HCT116 (cell line): ENCODE data around the gene PDLIM5.

ENCODE experiments used
- CBX3 ChIP-seq: IDR thresholded peaks from 2 replicates; pipeline ENCODE4 v1.6.1; 2012; ENCODE audit warnings: low read depth
- CEBPB ChIP-seq: IDR thresholded peaks from 2 replicates; pipeline ENCODE4 v1.6.1; 2012; ENCODE audit warnings: low read depth
- EGR1 ChIP-seq: IDR thresholded peaks from 2 replicates; pipeline ENCODE4 v1.6.1; 2012; ENCODE audit warnings: low read depth
- ELF1 ChIP-seq: IDR thresholded peaks from 2 replicates; pipeline ENCODE4 v1.6.1; 2012; ENCODE audit warnings: low read depth, borderline replicate concordance
- EZH2 ChIP-seq: fragments of 200-600 bp; sonication (generic); IDR thresholded peaks from 2 replicates; pipeline ENCODE4 v1.6.1; 2017; ENCODE audit warnings: antibody characterized with exemption, mixed run types
- EZH2phosphoT487 ChIP-seq: fragments of 200-600 bp; IDR thresholded peaks from 2 replicates; pipeline ENCODE4 v1.6.1; 2018; ENCODE audit warnings: antibody characterized with exemption, borderline replicate concordance
- POLR2A ChIP-seq: IDR thresholded peaks from 2 replicates; pipeline ENCODE4 v1.7.0; 2011; ENCODE audit warnings: borderline replicate concordance; ENCODE audit not compliant: insufficient read depth, insufficient read length; ENCODE audit errors: extremely low read depth
- POLR2AphosphoS5 ChIP-seq: IDR thresholded peaks from 2 replicates; pipeline ENCODE4 v1.6.1; 2011; ENCODE audit warnings: mild to moderate bottlenecking, low read depth, low read length, moderate library complexity
- RAD21 ChIP-seq: IDR thresholded peaks from 2 replicates; pipeline ENCODE4 v1.6.1; 2012; ENCODE audit warnings: low read depth, mild to moderate bottlenecking
- SP1 ChIP-seq: IDR thresholded peaks from 2 replicates; pipeline ENCODE4 v1.6.1; 2012; ENCODE audit warnings: low read depth
- ZNF274 ChIP-seq: fragments of 200-500 bp; sonication (Bioruptor generic); IDR thresholded peaks from 2 replicates; pipeline ENCODE4 v1.6.1; 2014; ENCODE audit warnings: mild to moderate bottlenecking, low read depth, low read length, inconsistent platforms
- TF ChIP-seq, protein P1 (sequence below): IDR thresholded peaks from 2 replicates; pipeline ENCODE4 v1.6.1; 2011; ENCODE audit warnings: mild to moderate bottlenecking, low read length, moderate library complexity; ENCODE audit not compliant: insufficient replicate concordance; ENCODE audit errors: extremely low read depth
- TF ChIP-seq, protein P2 (sequence below), 3 experiments: fragments of 200-600 bp in 1 of 3; sonication (generic) in 1 of 3; IDR thresholded peaks in 2 of 3; conservative IDR thresholded peaks in 1 of 3; 2 replicates each; pipeline ENCODE4 v1.5.1; 2012 to 2017; ENCODE audit warnings: low read depth in 2 of 3, low read length in 2 of 3, antibody characterized with exemption in 1 of 3, borderline replicate concordance in 1 of 3, control low read depth in 1 of 3, mild to moderate bottlenecking in 1 of 3, mixed read lengths in 1 of 3, mixed run types in 1 of 3, moderate library complexity in 1 of 3; ENCODE audit not compliant: insufficient read depth in 1 of 3

DNA sequence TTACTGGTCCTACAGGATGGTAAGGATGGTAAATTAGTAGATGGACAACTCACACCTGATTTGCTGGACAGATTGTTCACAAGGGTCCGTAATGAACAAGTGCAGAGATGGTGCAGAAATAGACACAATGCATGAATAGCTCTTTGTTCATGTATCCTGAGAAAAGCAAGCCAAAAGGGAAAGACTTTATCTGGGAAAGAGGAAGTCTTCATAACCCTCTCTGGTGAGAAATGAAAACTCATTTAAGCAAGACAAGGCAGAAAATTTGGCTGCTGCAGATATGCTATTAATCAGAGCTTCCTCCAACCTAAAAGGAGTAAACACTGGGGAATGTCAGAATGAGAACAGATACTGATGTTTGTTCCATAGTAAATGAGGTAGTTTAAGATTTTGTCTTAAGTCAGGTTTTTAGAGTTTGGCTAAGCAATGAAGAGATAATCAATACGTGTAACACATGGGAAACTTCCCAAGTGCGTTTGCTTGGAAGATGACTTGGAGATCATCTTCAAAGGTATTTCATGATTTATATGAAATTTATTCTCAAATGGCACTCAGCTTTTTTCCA is 153.6 kb downstream of the PDLIM5 start:
- no peak for TF ChIP-seq CBX3
- TF ChIP-seq, protein P1, sequence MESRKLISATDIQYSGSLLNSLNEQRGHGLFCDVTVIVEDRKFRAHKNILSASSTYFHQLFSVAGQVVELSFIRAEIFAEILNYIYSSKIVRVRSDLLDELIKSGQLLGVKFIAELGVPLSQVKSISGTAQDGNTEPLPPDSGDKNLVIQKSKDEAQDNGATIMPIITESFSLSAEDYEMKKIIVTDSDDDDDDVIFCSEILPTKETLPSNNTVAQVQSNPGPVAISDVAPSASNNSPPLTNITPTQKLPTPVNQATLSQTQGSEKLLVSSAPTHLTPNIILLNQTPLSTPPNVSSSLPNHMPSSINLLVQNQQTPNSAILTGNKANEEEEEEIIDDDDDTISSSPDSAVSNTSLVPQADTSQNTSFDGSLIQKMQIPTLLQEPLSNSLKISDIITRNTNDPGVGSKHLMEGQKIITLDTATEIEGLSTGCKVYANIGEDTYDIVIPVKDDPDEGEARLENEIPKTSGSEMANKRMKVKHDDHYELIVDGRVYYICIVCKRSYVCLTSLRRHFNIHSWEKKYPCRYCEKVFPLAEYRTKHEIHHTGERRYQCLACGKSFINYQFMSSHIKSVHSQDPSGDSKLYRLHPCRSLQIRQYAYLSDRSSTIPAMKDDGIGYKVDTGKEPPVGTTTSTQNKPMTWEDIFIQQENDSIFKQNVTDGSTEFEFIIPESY = no peak
- TF ChIP-seq POLR2AphosphoS5 = no peak
- TF ChIP-seq, protein P2, sequence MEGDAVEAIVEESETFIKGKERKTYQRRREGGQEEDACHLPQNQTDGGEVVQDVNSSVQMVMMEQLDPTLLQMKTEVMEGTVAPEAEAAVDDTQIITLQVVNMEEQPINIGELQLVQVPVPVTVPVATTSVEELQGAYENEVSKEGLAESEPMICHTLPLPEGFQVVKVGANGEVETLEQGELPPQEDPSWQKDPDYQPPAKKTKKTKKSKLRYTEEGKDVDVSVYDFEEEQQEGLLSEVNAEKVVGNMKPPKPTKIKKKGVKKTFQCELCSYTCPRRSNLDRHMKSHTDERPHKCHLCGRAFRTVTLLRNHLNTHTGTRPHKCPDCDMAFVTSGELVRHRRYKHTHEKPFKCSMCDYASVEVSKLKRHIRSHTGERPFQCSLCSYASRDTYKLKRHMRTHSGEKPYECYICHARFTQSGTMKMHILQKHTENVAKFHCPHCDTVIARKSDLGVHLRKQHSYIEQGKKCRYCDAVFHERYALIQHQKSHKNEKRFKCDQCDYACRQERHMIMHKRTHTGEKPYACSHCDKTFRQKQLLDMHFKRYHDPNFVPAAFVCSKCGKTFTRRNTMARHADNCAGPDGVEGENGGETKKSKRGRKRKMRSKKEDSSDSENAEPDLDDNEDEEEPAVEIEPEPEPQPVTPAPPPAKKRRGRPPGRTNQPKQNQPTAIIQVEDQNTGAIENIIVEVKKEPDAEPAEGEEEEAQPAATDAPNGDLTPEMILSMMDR (IDR thresholded peaks at IDR 0.05 in 2 of 3, conservative IDR thresholded peaks at IDR 0.05 in 1 of 3; ENCODE audit: borderline replicate concordance in 1 of 3, insufficient read depth in 1 of 3, low read depth in 2 of 3, low read length in 2 of 3) = no peak
- no peak for TF ChIP-seq SP1
- no peak for TF ChIP-seq RAD21
- no peak for TF ChIP-seq CEBPB
- TF ChIP-seq POLR2A = no peak
- no peak for TF ChIP-seq EZH2phosphoT487
- TF ChIP-seq EGR1 = no peak
- TF ChIP-seq ELF1 = no peak
- TF ChIP-seq ZNF274 = no peak
- TF ChIP-seq EZH2 = no peak
